A549 (cell line): ENCODE data around the gene SLC26A5. TPM values are rescaled to one million over a fixed set of nuclear protein-coding genes. Genes with fewer than 3 reads are reported as not detected.

ENCODE experiments used
- ATAC-seq, 2 experiments: fragments of 200-7000 bp in 1 of 2; fragments of >200 bp in 1 of 2; cut with Nextera tagmentation in 1 of 2; cut with Tn5 transposase in 1 of 2; 3 replicates each; pipeline versions ENCODE4 v1.8.0 to v1.9.1; 2018 to 2020; ENCODE audit warnings: mild to moderate bottlenecking in 1 of 2, moderate library complexity in 1 of 2
- CTCF ChIA-PET: fragments of 300-600 bp; sonication (Branson Sonifier 250); formaldehyde crosslinking; extraction: SDS; loops from one replicate; lab custom pipeline; 2021; ENCODE audit warnings: antibody characterized with exemption, inconsistent platforms; lab: Yijun Ruan, JAX
- POLR2A ChIA-PET: fragments of 350-600 bp; formaldehyde crosslinking; extraction: SDS; loops from one replicate; lab custom pipeline; 2021; ENCODE audit warnings: antibody characterized with exemption, inconsistent platforms; lab: Yijun Ruan, JAX
- DNase-seq, 2 experiments: peaks; one replicate each; pipeline versions ENCODE4 v3.0.0 to v3.0.0-alpha.2; 2011 to 2016; ENCODE audit warnings: low read depth in 1 of 2, low spot score in 1 of 2
- FAIRE-seq: peaks from 2 replicates; lab custom pipeline; 2011; peaks lifted over from hg19 to GRCh38; lab: Jason Lieb, UNC
- H3K27ac ChIP-seq, 2 experiments: fragments of >200 bp; sonication (Bioruptor Twin); formaldehyde crosslinking; 3 replicates each; pipeline ENCODE4 v1.5.1; 2016 to 2017
- H3K4me1 ChIP-seq: fragments of >200 bp; sonication (Bioruptor Twin); formaldehyde crosslinking; 3 replicates; pipeline ENCODE4 v1.6.1; 2016
- H3K4me2 ChIP-seq: fragments of >200 bp; sonication (Bioruptor Twin); formaldehyde crosslinking; 3 replicates; pipeline ENCODE4 v1.6.1; 2016
- H3K4me3 ChIP-seq: fragments of >200 bp; sonication (Bioruptor Twin); formaldehyde crosslinking; 3 replicates; pipeline ENCODE4 v1.5.1; 2016
- H3K9me3 ChIP-seq: fragments of >200 bp; sonication (Bioruptor Twin); formaldehyde crosslinking; 3 replicates; pipeline ENCODE4 v1.6.1; 2016
- BHLHE40 ChIP-seq: IDR thresholded peaks from 2 replicates; pipeline ENCODE4 v1.6.1; 2012; ENCODE audit warnings: low read depth, low read length, inconsistent platforms
- EHF ChIP-seq: fragments of 250-450 bp; sonication (Bioruptor Pico); IDR thresholded peaks from 2 replicates; pipeline ENCODE4 v1.5.0; 2020; ENCODE audit warnings: mild to moderate bottlenecking
- EHMT2 ChIP-seq: fragments of 200-600 bp; sonication (generic); IDR thresholded peaks from 2 replicates; pipeline ENCODE4 v1.6.1; 2016; ENCODE audit warnings: antibody characterized with exemption, low read depth, mild to moderate bottlenecking, moderate library complexity
- EP300 ChIP-seq, 2 experiments: fragments of >200 bp; sonication (Bioruptor Twin); formaldehyde crosslinking; IDR thresholded peaks; 2 replicates in 1 of 2; 3 replicates in 1 of 2; pipeline ENCODE4 v1.6.1; 2016 to 2017
- FOXS1 ChIP-seq: fragments of 250-450 bp; sonication (Bioruptor Pico); IDR thresholded peaks from 2 replicates; pipeline ENCODE4 v1.5.0; 2020; ENCODE audit warnings: mild to moderate bottlenecking, moderate library complexity
- HDAC2 ChIP-seq: fragments of 200-600 bp; sonication (generic); IDR thresholded peaks from 2 replicates; pipeline ENCODE4 v1.6.1; 2016
- HEYL ChIP-seq: fragments of 250-450 bp; sonication (Bioruptor Pico); IDR thresholded peaks from 2 replicates; pipeline ENCODE4 v1.8.0; 2021; ENCODE audit warnings: mild to moderate bottlenecking, moderate library complexity
- HOXB5 ChIP-seq: fragments of 250-450 bp; sonication (Bioruptor Pico); IDR thresholded peaks from 2 replicates; pipeline ENCODE4 v1.5.0; 2020; ENCODE audit warnings: mild to moderate bottlenecking, moderate library complexity
- JUN ChIP-seq, 2 experiments: fragments of >200 bp; sonication (Bioruptor Twin); formaldehyde crosslinking; IDR thresholded peaks; 2 replicates in 1 of 2; 3 replicates in 1 of 2; pipeline ENCODE4 v1.6.1; 2016 to 2017
- KDM1A ChIP-seq: fragments of 200-600 bp; sonication (generic); IDR thresholded peaks from 2 replicates; pipeline ENCODE4 v1.6.1; 2016; ENCODE audit warnings: low read depth, mild to moderate bottlenecking
- KDM5A ChIP-seq: fragments of 200-600 bp; sonication (generic); IDR thresholded peaks from 2 replicates; pipeline ENCODE4 v1.6.1; 2016; ENCODE audit warnings: antibody characterized with exemption, mild to moderate bottlenecking
- MAFK ChIP-seq: fragments of 450-650 bp; IDR thresholded peaks from 2 replicates; pipeline ENCODE4 v1.6.1; 2014; ENCODE audit not compliant: partially characterized antibody
- MAZ ChIP-seq: fragments of 150-350 bp; IDR thresholded peaks from 2 replicates; pipeline ENCODE4 v1.6.1; 2014; ENCODE audit warnings: antibody characterized with exemption, low read depth, low read length, borderline replicate concordance
- RAD21 ChIP-seq, 2 experiments: fragments of >200 bp in 1 of 2; sonication (Bioruptor Twin) in 1 of 2; formaldehyde crosslinking in 1 of 2; IDR thresholded peaks in 1 of 2; conservative IDR thresholded peaks in 1 of 2; 2 replicates in 1 of 2; 3 replicates in 1 of 2; pipeline ENCODE4 v1.6.1; 2012 to 2018; ENCODE audit warnings: inconsistent platforms in 1 of 2
- RARB ChIP-seq: fragments of 250-450 bp; sonication (Bioruptor Pico); IDR thresholded peaks from 2 replicates; pipeline ENCODE4 v1.8.0; 2021; ENCODE audit warnings: mild to moderate bottlenecking, moderate library complexity
- RNF2 ChIP-seq: fragments of 200-600 bp; sonication (generic); IDR thresholded peaks from 2 replicates; pipeline ENCODE4 v1.6.1; 2016; ENCODE audit warnings: low read depth, mild to moderate bottlenecking, antibody characterized with exemption, moderate library complexity, borderline replicate concordance
- SREBF2 ChIP-seq: fragments of 450-650 bp; IDR thresholded peaks from 2 replicates; pipeline ENCODE4 v1.6.1; 2014; ENCODE audit warnings: mild to moderate bottlenecking, moderate library complexity
- TFCP2L1 ChIP-seq: fragments of 250-450 bp; sonication (Bioruptor Pico); IDR thresholded peaks from 2 replicates; pipeline ENCODE4 v1.5.0; 2021; ENCODE audit warnings: mild to moderate bottlenecking
- TP53 ChIP-seq: fragments of 250-450 bp; sonication (Bioruptor Pico); IDR thresholded peaks from 2 replicates; pipeline ENCODE4 v1.5.0; 2021; ENCODE audit warnings: mild to moderate bottlenecking, moderate library complexity
- ZC3H11A ChIP-seq: fragments of 450-650 bp; IDR thresholded peaks from 2 replicates; pipeline ENCODE4 v1.6.1; 2014; ENCODE audit warnings: antibody characterized with exemption, mild to moderate bottlenecking
- WGBS: methylation state at CpG from one replicate; pipeline ENCODE4 v1.1.6; 2017; ENCODE audit errors: missing lambda C conversion rate; 5-methylcytosine and 5-hydroxymethylcytosine counted together
- polyA plus RNA-seq, 4 experiments: library from polyadenylated mRNA; depleted of rRNA in 3 of 4; stranded (reverse); fragments of >200 nt; fragmentation: RNase III in 1 of 4; extraction: RNeasy Plus Mini Kit Qiagen cat#74134 plus additional on column Dnase treatment in 1 of 4; gene quantifications; 2 replicates in 3 of 4; 3 replicates in 1 of 4; pipeline ENCODE4 v1.2.3, GENCODE V29; 2011 to 2017
- TF ChIP-seq, protein P1 (sequence below): IDR thresholded peaks from 2 replicates; pipeline ENCODE4 v1.6.1; 2012; ENCODE audit warnings: low read depth, borderline replicate concordance
- TF ChIP-seq, protein P2 (sequence below): fragments of >200 bp; sonication (Bioruptor Twin); formaldehyde crosslinking; IDR thresholded peaks from 3 replicates; pipeline ENCODE4 v1.5.1; 2016
- TF ChIP-seq, protein P3 (sequence below): fragments of 200-600 bp; sonication (generic); IDR thresholded peaks from 2 replicates; pipeline ENCODE4 v1.6.1; 2016; ENCODE audit warnings: antibody characterized with exemption, mild to moderate bottlenecking, moderate library complexity
- TF ChIP-seq, protein P4 (sequence below): fragments of >200 bp; sonication (Bioruptor Twin); formaldehyde crosslinking; IDR thresholded peaks from 2 replicates; pipeline ENCODE4 v1.6.1; 2016

The SLC26A5 gene
- polyA plus RNA-seq, 2 of the 4 experiments (the other 2 are of a cell fraction) = not detected

DNA sequence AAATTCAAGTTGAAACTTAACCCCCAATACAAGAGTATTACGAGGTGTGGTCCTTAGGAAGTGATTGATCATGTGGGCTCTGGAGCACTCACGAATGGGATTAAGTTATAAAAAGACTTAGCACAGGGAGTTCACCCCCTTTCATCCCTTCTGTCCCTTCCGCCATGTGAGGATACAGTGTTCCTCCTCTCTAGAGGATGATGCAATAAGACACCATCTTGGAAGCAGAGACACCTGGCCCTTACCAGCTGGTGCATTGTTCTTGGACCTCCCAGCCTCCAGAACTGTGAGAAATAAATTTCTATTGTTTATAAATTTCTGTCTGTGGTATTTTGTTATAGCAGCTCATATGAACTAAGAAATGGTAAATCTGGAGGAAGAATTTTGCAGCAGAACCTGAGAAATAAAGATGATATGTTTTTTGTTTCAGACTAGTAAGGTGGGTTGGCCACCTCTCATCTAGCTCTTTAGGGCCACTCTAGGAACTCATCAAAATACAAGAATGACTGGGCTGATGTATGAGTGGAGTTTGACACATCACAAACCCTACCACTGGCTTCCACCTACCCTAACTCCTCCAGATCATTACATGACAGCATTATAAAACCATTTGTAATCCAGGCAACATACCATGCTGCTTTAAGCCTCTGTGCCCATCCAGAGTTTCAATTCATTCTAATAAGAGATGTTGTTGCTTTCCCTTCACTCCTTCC, 22.4 kb downstream of the SLC26A5 start:
- POLR2A ChIA-PET = no interaction called here
- TF ChIP-seq RAD21 (conservative IDR thresholded peaks at IDR 0.05 in 1 of 2, IDR thresholded peaks at IDR 0.05 in 1 of 2) = no peak
- TF ChIP-seq SREBF2 = no peak
- no peak for TF ChIP-seq JUN (IDR thresholded peaks at IDR 0.05)
- TF ChIP-seq, protein P1, sequence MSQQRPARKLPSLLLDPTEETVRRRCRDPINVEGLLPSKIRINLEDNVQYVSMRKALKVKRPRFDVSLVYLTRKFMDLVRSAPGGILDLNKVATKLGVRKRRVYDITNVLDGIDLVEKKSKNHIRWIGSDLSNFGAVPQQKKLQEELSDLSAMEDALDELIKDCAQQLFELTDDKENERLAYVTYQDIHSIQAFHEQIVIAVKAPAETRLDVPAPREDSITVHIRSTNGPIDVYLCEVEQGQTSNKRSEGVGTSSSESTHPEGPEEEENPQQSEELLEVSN = no peak
- no peak for TF ChIP-seq FOXS1
- no peak for TF ChIP-seq TFCP2L1 (CRISPR knock-in tag)
- no peak for TF ChIP-seq RARB
- no peak for TF ChIP-seq RNF2
- no peak for TF ChIP-seq HOXB5 (CRISPR knock-in tag)
- no peak for TF ChIP-seq TP53 (CRISPR knock-in tag)
- TF ChIP-seq, protein P2, sequence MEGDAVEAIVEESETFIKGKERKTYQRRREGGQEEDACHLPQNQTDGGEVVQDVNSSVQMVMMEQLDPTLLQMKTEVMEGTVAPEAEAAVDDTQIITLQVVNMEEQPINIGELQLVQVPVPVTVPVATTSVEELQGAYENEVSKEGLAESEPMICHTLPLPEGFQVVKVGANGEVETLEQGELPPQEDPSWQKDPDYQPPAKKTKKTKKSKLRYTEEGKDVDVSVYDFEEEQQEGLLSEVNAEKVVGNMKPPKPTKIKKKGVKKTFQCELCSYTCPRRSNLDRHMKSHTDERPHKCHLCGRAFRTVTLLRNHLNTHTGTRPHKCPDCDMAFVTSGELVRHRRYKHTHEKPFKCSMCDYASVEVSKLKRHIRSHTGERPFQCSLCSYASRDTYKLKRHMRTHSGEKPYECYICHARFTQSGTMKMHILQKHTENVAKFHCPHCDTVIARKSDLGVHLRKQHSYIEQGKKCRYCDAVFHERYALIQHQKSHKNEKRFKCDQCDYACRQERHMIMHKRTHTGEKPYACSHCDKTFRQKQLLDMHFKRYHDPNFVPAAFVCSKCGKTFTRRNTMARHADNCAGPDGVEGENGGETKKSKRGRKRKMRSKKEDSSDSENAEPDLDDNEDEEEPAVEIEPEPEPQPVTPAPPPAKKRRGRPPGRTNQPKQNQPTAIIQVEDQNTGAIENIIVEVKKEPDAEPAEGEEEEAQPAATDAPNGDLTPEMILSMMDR = no peak
- TF ChIP-seq BHLHE40 = no peak
- TF ChIP-seq, protein P3, sequence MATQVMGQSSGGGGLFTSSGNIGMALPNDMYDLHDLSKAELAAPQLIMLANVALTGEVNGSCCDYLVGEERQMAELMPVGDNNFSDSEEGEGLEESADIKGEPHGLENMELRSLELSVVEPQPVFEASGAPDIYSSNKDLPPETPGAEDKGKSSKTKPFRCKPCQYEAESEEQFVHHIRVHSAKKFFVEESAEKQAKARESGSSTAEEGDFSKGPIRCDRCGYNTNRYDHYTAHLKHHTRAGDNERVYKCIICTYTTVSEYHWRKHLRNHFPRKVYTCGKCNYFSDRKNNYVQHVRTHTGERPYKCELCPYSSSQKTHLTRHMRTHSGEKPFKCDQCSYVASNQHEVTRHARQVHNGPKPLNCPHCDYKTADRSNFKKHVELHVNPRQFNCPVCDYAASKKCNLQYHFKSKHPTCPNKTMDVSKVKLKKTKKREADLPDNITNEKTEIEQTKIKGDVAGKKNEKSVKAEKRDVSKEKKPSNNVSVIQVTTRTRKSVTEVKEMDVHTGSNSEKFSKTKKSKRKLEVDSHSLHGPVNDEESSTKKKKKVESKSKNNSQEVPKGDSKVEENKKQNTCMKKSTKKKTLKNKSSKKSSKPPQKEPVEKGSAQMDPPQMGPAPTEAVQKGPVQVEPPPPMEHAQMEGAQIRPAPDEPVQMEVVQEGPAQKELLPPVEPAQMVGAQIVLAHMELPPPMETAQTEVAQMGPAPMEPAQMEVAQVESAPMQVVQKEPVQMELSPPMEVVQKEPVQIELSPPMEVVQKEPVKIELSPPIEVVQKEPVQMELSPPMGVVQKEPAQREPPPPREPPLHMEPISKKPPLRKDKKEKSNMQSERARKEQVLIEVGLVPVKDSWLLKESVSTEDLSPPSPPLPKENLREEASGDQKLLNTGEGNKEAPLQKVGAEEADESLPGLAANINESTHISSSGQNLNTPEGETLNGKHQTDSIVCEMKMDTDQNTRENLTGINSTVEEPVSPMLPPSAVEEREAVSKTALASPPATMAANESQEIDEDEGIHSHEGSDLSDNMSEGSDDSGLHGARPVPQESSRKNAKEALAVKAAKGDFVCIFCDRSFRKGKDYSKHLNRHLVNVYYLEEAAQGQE = no peak
- no peak for TF ChIP-seq ZC3H11A
- TF ChIP-seq EP300 (IDR thresholded peaks at IDR 0.05) = no peak
- no peak for TF ChIP-seq KDM1A
- no peak for TF ChIP-seq HDAC2
- no peak for TF ChIP-seq EHF
- no peak for TF ChIP-seq HEYL (CRISPR knock-in tag)
- TF ChIP-seq MAFK = no peak
- TF ChIP-seq, all 56 proteins: peak for 0
- WGBS = 41% methylated on average over 3 of the region's 3 CpGs
- CTCF ChIA-PET = no interaction called here
- DNase-seq (no peak), FAIRE-seq (no peak), ATAC-seq (no peak)
- no peak overlapping the region for H3K27ac ChIP-seq
- no peaks in the 10 kb centered on the region for H3K4me1 ChIP-seq
- no peaks in the 10 kb centered on the region for H3K9me3 ChIP-seq
- H3K4me2 ChIP-seq = no peak overlapping the region
- no peak overlapping the region for H3K4me3 ChIP-seq

DNA sequence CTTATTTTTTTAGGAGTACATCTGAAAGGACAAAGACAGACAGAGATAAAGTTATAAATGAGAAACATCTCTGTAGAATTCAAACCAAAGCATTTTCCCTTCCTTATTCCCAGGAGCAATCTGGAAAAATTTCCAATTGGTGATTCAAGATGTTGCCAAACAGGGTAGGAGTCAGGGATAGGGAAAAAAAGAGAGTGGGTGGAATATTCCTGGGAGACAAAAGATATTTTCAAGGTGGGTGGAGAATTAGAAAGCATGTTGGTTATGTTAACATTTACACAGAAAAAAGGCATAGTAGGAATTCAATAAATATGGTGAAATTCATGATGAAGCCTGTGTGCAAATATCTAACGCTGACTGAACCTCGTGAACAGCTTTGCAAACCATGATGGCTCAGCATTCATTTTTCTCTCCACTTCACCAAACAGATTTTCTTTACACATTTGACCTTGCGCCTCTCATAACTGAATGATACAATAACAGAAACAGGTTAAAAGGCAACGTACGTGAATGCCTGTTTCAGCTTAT, 25.1 kb downstream of the SLC26A5 start:
- ATAC-seq = no peak
- H3K4me3 ChIP-seq = no peak overlapping the region
- no peak for DNase-seq
- 74% methylated on average over 5 of the region's 5 CpGs for WGBS
- no peaks in the 10 kb centered on the region for H3K4me1 ChIP-seq
- POLR2A ChIA-PET = interaction anchor here (0.6 kb wide), 1 partner anchor 86 kb away, joined by 5 read pairs; no protein-coding TSS in a partner anchor
- no peak overlapping the region for H3K27ac ChIP-seq
- H3K9me3 ChIP-seq = no peaks in the 10 kb centered on the region
- CTCF ChIA-PET = interaction anchor here (0.5 to 0.9 kb wide), 2 partner anchors 8 to 26 kb away, joined by 3 to 5 read pairs; no protein-coding TSS in a partner anchor
- FAIRE-seq = no peak
- no peak overlapping the region for H3K4me2 ChIP-seq
- TF ChIP-seq, protein P3 = no peak
- no peak for TF ChIP-seq FOXS1
- no peak for TF ChIP-seq SREBF2
- no peak for TF ChIP-seq MAZ
- no peak for TF ChIP-seq EHMT2
- TF ChIP-seq, protein P2 = no peak
- TF ChIP-seq, protein P4, sequence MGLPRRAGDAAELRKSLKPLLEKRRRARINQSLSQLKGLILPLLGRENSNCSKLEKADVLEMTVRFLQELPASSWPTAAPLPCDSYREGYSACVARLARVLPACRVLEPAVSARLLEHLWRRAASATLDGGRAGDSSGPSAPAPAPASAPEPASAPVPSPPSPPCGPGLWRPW = no peak
- TF ChIP-seq KDM5A = no peak
